ENCODE data around the gene DAPK1.

- no peak for TF ChIP-seq EZH2 (IDR thresholded peaks at IDR 0.05; ENCODE audit: borderline replicate concordance, insufficient read depth, low read depth, low read length, poor library complexity, severe bottlenecking)
- no peak for TF ChIP-seq CTCF (IDR thresholded peaks at IDR 0.05)
Observed at GRCh38 chr9:87615136-87615535, 117.5 kb downstream of the DAPK1 start.
